Spleen (tissue), 7 donors: ENCODE data around the gene RNASET2.
A peak's percentile ranks its signal among the peaks of the same experiment; 100 is the strongest.

Experiments
- POLR2A ChIP-seq, 3 donors: fragments of 450-650 bp; IDR thresholded peaks; one replicate each; pipeline ENCODE4 v1.5.1; 2017; ENCODE audit warnings: antibody characterized with exemption in 3 of 3, mild to moderate bottlenecking in 1 of 3
- POLR2AphosphoS5 ChIP-seq, 3 donors: sonication (generic); formaldehyde crosslinking; IDR thresholded peaks; one replicate each; pipeline ENCODE4 v1.5.1; 2017; ENCODE audit warnings: antibody characterized with exemption in 3 of 3
- TF ChIP-seq, protein P1 (sequence below), 11 experiments: fragments of 200-600 bp in 7 of 11; fragments of 450-650 bp in 4 of 11; sonication (generic) in 4 of 11; IDR thresholded peaks in 8 of 11; conservative IDR thresholded peaks in 3 of 11; 1 replicate in 7 of 11; 2 replicates in 4 of 11; pipeline versions ENCODE4 v1.4.0 to v1.8.0; 2016 to 2021; ENCODE audit warnings: antibody characterized with exemption in 11 of 11, inconsistent platforms in 4 of 11, mild to moderate bottlenecking in 1 of 11
- donor health status: DM: no; HTN: no; CAD: no; lungs with moderate emphysema.
- donor health status: DM: no; HTN: no; CAD: no.
- donor health status: DM: no; HTN: no; CAD: no.

DNA sequence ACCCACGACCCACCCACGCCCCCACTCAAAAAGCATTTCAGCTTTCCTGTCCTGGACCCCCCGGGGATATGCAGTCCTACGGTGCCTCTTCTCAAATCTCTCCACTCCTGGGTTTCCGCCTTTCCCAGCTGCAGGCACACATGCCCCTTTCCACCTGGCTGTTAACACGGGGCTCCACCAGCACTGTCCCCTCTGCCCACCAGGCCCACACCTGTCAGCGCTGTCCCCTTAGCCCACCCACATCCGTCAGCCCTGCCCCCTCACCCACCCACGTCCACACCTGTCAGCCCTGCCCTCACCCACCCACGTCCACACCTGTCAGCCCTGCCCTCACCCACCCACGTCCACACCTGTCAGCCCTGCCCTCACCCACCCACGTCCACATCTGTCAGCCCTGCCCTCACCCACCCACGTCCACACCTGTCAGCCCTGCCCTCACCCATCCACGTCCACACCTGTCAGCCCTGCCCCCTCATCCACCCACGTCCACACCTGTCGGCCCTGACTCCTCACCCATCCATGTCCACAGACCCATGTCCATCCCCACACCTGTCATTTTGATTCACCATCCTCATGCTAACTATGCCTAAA, 11.6 kb downstream of the RNASET2 start:
- peak in 1 of 3 donors; percentile 12 for TF ChIP-seq POLR2AphosphoS5 (IDR thresholded peaks at IDR 0.05)
- TF ChIP-seq, protein P1, sequence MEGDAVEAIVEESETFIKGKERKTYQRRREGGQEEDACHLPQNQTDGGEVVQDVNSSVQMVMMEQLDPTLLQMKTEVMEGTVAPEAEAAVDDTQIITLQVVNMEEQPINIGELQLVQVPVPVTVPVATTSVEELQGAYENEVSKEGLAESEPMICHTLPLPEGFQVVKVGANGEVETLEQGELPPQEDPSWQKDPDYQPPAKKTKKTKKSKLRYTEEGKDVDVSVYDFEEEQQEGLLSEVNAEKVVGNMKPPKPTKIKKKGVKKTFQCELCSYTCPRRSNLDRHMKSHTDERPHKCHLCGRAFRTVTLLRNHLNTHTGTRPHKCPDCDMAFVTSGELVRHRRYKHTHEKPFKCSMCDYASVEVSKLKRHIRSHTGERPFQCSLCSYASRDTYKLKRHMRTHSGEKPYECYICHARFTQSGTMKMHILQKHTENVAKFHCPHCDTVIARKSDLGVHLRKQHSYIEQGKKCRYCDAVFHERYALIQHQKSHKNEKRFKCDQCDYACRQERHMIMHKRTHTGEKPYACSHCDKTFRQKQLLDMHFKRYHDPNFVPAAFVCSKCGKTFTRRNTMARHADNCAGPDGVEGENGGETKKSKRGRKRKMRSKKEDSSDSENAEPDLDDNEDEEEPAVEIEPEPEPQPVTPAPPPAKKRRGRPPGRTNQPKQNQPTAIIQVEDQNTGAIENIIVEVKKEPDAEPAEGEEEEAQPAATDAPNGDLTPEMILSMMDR (IDR thresholded peaks at IDR 0.05 in 8 of 11, conservative IDR thresholded peaks at IDR 0.05 in 3 of 11): no peak
- no peak for TF ChIP-seq POLR2A (IDR thresholded peaks at IDR 0.05)
